Gastroesophageal sphincter (tissue), 4 donors: ENCODE results near the gene ACTMAP. TPM values are rescaled to one million over a fixed set of nuclear protein-coding genes. Genes with fewer than 3 reads are reported as not detected.

Source experiments
- ATAC-seq: fragments of 150-250 bp; one replicate; pipeline ENCODE4 v1.9.1; 2016; ENCODE audit warnings: mild to moderate bottlenecking, moderate library complexity
- H3K27ac ChIP-seq, 4 donors: fragments of 200-600 bp; sonication (generic) in 3 of 4; 1 replicate in 3 of 4; 2 replicates in 1 of 4; pipeline ENCODE4 v1.5.1; 2016 to 2019
- H3K27me3 ChIP-seq: fragments of 200-600 bp; sonication (generic); one replicate; pipeline ENCODE4 v1.5.1; 2019
- H3K36me3 ChIP-seq, 2 donors: fragments of 200-600 bp; sonication (generic); one replicate each; pipeline ENCODE4 v1.5.1; 2019; ENCODE audit warnings: control low read depth in 1 of 2
- H3K4me1 ChIP-seq, 3 donors: fragments of 200-600 bp; sonication (generic); 1 replicate in 2 of 3; 2 replicates in 1 of 3; pipeline ENCODE4 v1.5.1; 2016 to 2019; ENCODE audit warnings: control low read depth in 2 of 3
- H3K4me3 ChIP-seq, 2 donors: fragments of 200-600 bp; sonication (generic); one replicate each; pipeline ENCODE4 v1.5.1; 2019; ENCODE audit warnings: mild to moderate bottlenecking in 1 of 2, moderate library complexity in 1 of 2
- H3K9me3 ChIP-seq, 3 donors: fragments of 200-600 bp; sonication (generic); one replicate each; pipeline ENCODE4 v1.5.1; 2017 to 2019; ENCODE audit warnings: control low read depth in 2 of 3
- CTCF ChIP-seq, 4 experiments: fragments of 200-600 bp in 2 of 4; fragments of 450-650 bp in 2 of 4; sonication (generic) in 1 of 4; IDR thresholded peaks; one replicate each; pipeline ENCODE4 v1.5.1; 2017 to 2019; ENCODE audit warnings: antibody characterized with exemption in 4 of 4, mild to moderate bottlenecking in 2 of 4, moderate library complexity in 2 of 4
- EP300 ChIP-seq: sonication (generic); formaldehyde crosslinking; IDR thresholded peaks from one replicate; pipeline ENCODE4 v1.6.1; 2017; ENCODE audit warnings: antibody characterized with exemption, mild to moderate bottlenecking
- POLR2A ChIP-seq, 2 donors: fragments of 450-650 bp; IDR thresholded peaks; one replicate each; pipeline ENCODE4 v1.6.1; 2017; ENCODE audit warnings: antibody characterized with exemption in 2 of 2, mild to moderate bottlenecking in 2 of 2, moderate library complexity in 1 of 2
- POLR2AphosphoS5 ChIP-seq: sonication (generic); formaldehyde crosslinking; IDR thresholded peaks from one replicate; pipeline ENCODE4 v1.6.1; 2017; ENCODE audit warnings: antibody characterized with exemption
- WGBS, 2 donors: methylation state at CpG; one replicate each; pipeline ENCODE4 v1.1.5; 2018; ENCODE audit warnings: low coverage in 1 of 2; 5-methylcytosine and 5-hydroxymethylcytosine counted together
- total RNA-seq, 4 donors: library from RNA; depleted of rRNA; stranded (reverse); fragments of >200 nt; gene quantifications; one replicate each; pipeline ENCODE4 v1.1.0, GENCODE V29; 2016

ACTMAP gene
- total RNA-seq, 4 donors from 2014 or later: 0.89 to 2.4 (median 2.0) TPM

GRCh38 chr19:40709817-40710216, 40.5 kb downstream of the ACTMAP start:
- Histone ChIP-seq H3K27me3 (no peaks in the 10 kb centered on the region), H3K36me3 (peaks cover 0 to 87% of the 10 kb centered on the region in 2 donors), H3K9me3 (no peaks in the 10 kb centered on the region), H3K4me3 (no peak overlapping the region), H3K4me1 (peaks cover 0 to 17% (median 7%) of the 10 kb centered on the region in 3 donors), H3K27ac (no peak overlapping the region)
- TF ChIP-seq CTCF (IDR thresholded peaks at IDR 0.05) (no peak), POLR2A (IDR thresholded peaks at IDR 0.05) (no peak), EP300 (no peak), POLR2AphosphoS5 (no peak)
- ATAC-seq: no peak
- WGBS, 2 donors: 90 to 96% methylated on average over 2 to 4 of the region's 5 CpGs

- TF ChIP-seq POLR2A (IDR thresholded peaks at IDR 0.05) (no peak), POLR2AphosphoS5 (no peak), CTCF (IDR thresholded peaks at IDR 0.05) (no peak), EP300 (no peak)
Measured at GRCh38 chr19:40707615-40708014, 42.7 kb downstream of the ACTMAP start.

GRCh38 chr19:40705950-40706619, 44.2 kb downstream of the ACTMAP start:
- Histone ChIP-seq H3K4me3 (no peak overlapping the region), H3K27ac (no peak overlapping the region), H3K27me3 (no peaks in the 10 kb centered on the region), H3K4me1 (peaks cover 0 to 16% (median 0%) of the 10 kb centered on the region in 3 donors), H3K36me3 (peaks cover 0 to 100% of the 10 kb centered on the region in 2 donors), H3K9me3 (no peaks in the 10 kb centered on the region)
- TF ChIP-seq CTCF (IDR thresholded peaks at IDR 0.05): no peak
- TF ChIP-seq POLR2AphosphoS5: no peak
- no peak for TF ChIP-seq EP300
- TF ChIP-seq POLR2A (IDR thresholded peaks at IDR 0.05): no peak
- WGBS, 2 donors: 54 to 80% methylated on average over 6 to 7 of the region's 7 CpGs
- no peak for ATAC-seq

More at GRCh38 chr19:40707615-40708014, 42.7 kb downstream of the ACTMAP start:
- no peak for ATAC-seq
- H3K9me3 ChIP-seq: no peaks in the 10 kb centered on the region
- WGBS, 2 donors: 95 to 97% methylated on average over 7 of the region's 7 CpGs
- peaks cover 0 to 99% of the 10 kb centered on the region in 2 donors for H3K36me3 ChIP-seq
- peaks cover 0 to 9% (median 0%) of the 10 kb centered on the region in 3 donors for H3K4me1 ChIP-seq
- H3K4me3 ChIP-seq: no peak overlapping the region
- H3K27me3 ChIP-seq: no peaks in the 10 kb centered on the region
- H3K27ac ChIP-seq: no peak overlapping the region

- no CpG with 5 or more reads among the region's 9 CpGs for WGBS, 2 donors
- Histone ChIP-seq H3K4me1 (peaks cover 0 to 16% (median 0%) of the 10 kb centered on the region in 3 donors), H3K27me3 (no peaks in the 10 kb centered on the region), H3K9me3 (no peaks in the 10 kb centered on the region), H3K27ac (no peak overlapping the region), H3K36me3 (peaks cover 0 to 100% of the 10 kb centered on the region in 2 donors), H3K4me3 (no peak overlapping the region)
- TF ChIP-seq POLR2AphosphoS5 (no peak), EP300 (no peak), POLR2A (IDR thresholded peaks at IDR 0.05) (no peak), CTCF (IDR thresholded peaks at IDR 0.05) (no peak)
- no peak for ATAC-seq
Measured at GRCh38 chr19:40705362-40705651, 45.0 kb downstream of the ACTMAP start.
